ENCODE measurements around the gene CNPY4. TPM values are rescaled to one million over a fixed set of nuclear protein-coding genes. Genes with fewer than 3 reads are reported as not detected.
"Not testable (repeated sequence)": the region's sequence is repeated elsewhere in the genome, so short reads cannot be mapped to it uniquely, and the experiment has no call there.

CNPY4 gene
- polyA plus RNA-seq, 3 donors, result 46.4 to 52.3 (median 50.7) TPM

GRCh38 chr7:100141555-100141949, 22.1 kb downstream of the CNPY4 start:
- DNase-seq (ENCODE audit: low read depth in 3 of 3, low spot score in 2 of 3), result no peak

GRCh38 chr7:100142461-100142860, 23.0 kb downstream of the CNPY4 start:
- DNase-seq (ENCODE audit: low read depth in 3 of 3, low spot score in 2 of 3), result no peak

GRCh38 chr7:100146350-100146749, 26.9 kb downstream of the CNPY4 start:
- DNase-seq (ENCODE audit: low read depth in 3 of 3, low spot score in 2 of 3), result not testable (repeated sequence)

- no peak for DNase-seq (ENCODE audit: low read depth in 3 of 3, low spot score in 2 of 3)
Measured at GRCh38 chr7:100147278-100147677, 27.8 kb downstream of the CNPY4 start.

GRCh38 chr7:100148225-100148558, 28.8 kb downstream of the CNPY4 start:
- DNase-seq (ENCODE audit: low read depth in 3 of 3, low spot score in 2 of 3), result no peak

- peak; percentile 94 to 97 (median 94) for DNase-seq (ENCODE audit: low read depth in 3 of 3, low spot score in 2 of 3)
Measured at GRCh38 chr7:100148559-100149328, 29.3 kb downstream of the CNPY4 start, which contains the start of gene LAMTOR4. Gene LAMTOR4 (plus strand): TSS chr7:100148918. CDS start chr7:100148973, 55 bp downstream.

GRCh38 chr7:100152404-100152803, 33.0 kb downstream of the CNPY4 start:
- no peak for DNase-seq (ENCODE audit: low read depth in 3 of 3, low spot score in 2 of 3)

GRCh38 chr7:100152937-100153666, 33.7 kb downstream of the CNPY4 start:
- no peak for DNase-seq (ENCODE audit: low read depth in 3 of 3, low spot score in 2 of 3)

GRCh38 chr7:100153708-100154535, 34.5 kb downstream of the CNPY4 start:
- no peak for DNase-seq (ENCODE audit: low read depth in 3 of 3, low spot score in 2 of 3)

GRCh38 chr7:100154651-100155491, 35.4 kb downstream of the CNPY4 start:
- DNase-seq (ENCODE audit: low read depth in 3 of 3, low spot score in 2 of 3), result no peak

GRCh38 chr7:100155553-100156317, 36.3 kb downstream of the CNPY4 start:
- no peak for DNase-seq (ENCODE audit: low read depth in 3 of 3, low spot score in 2 of 3)

GRCh38 chr7:100156331-100157068, 37.1 kb downstream of the CNPY4 start:
- DNase-seq (ENCODE audit: low read depth in 3 of 3, low spot score in 2 of 3), result no peak

GRCh38 chr7:100157069-100157333, 37.6 kb downstream of the CNPY4 start:
- no peak for DNase-seq (ENCODE audit: low read depth in 3 of 3, low spot score in 2 of 3)

GRCh38 chr7:100157334-100158228, 38.1 kb downstream of the CNPY4 start:
- DNase-seq (ENCODE audit: low read depth in 3 of 3, low spot score in 2 of 3), result no peak

GRCh38 chr7:100158229-100159098, 39.0 kb downstream of the CNPY4 start, which contains the start of gene TRAPPC14:
Gene TRAPPC14 (minus strand): TSS chr7:100158723. CDS start chr7:100158499, 224 bp downstream.
- DNase-seq (ENCODE audit: low read depth in 3 of 3, low spot score in 2 of 3), result peak in 2 of 3 donors; percentile 82 to 86

GRCh38 chr7:100159099-100159623, 39.7 kb downstream of the CNPY4 start:
- DNase-seq (ENCODE audit: low read depth in 3 of 3, low spot score in 2 of 3), result no peak

- DNase-seq (ENCODE audit: low read depth in 3 of 3, low spot score in 2 of 3), result no peak
Measured at GRCh38 chr7:100160067-100160466, 40.6 kb downstream of the CNPY4 start.
